ENCODE data around the gene RFLNA.
"Not testable (repeated sequence)": the region's sequence is repeated elsewhere in the genome, so short reads cannot be mapped to it uniquely, and the experiment has no call there.

The RFLNA gene

DNA sequence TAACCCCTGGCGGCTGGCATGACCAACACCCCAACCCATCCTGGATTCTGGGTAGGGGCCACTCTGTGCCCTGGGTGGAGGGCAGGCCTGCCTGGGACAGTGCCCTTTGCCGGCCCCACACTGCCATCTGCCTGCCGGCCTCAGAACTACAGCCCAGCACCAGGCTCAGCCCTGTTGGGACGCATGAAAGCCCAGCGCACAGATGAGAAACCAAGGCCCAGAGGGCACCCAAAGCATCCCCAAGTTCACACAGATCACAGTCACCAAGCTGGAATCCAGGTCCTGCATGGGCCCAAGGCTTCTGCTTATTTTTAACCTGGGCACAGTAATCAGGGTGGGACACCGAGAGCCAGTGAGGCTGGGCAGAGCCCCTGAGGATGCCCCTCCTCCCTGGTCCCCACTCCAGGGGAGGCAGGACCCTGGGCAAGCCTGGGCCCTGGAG is 26.2 kb downstream of the RFLNA start:
- in situ Hi-C loops (cut with HindIII; ENCODE audit: low pct_unique_long_range_greater_than_20kb, low sequenced_read_pairs): no loop called here
- TF ChIP-seq JUND (IDR thresholded peaks at IDR 0.05; ENCODE audit: low read depth): no peak
- peak; percentile 72 to 84 for DNase-seq (ENCODE audit: low read depth in 1 of 2, low spot score in 1 of 2)

DNA sequence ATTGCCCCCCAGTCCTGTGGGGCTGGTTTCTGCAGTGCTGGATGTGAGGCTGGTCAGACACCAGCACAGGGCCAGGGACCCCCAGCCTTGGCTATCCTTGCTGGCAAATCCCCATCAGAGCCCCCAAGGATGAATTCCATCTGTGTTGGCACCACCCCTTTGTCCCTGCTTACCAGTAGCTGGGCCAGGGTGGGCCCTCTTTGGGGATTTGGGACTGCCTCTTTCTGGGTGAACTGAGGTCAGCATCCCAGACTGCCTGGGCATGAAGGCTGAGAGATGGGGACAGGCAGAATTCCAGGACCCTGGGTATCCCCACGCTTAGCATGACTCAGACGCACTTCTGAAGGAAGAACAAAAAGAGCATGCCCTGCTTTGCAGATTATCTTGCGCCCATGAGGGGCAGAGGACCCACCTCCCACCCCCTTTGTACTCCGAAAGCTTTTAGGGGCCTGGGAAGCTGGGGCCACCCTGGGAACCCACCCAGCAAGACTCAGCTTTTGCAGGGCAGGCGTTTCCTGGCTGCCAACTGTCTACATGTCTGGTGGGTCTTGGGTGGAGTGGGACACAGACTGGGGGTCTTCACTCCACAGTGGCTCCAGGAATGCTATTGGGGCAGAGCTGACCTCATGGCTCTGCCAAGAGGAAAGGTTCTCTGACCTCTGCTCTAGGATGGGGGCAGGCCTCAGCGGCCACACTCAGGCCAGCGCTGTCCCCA is 26.8 kb downstream of the RFLNA start:
- in situ Hi-C loops (cut with HindIII; ENCODE audit: low pct_unique_long_range_greater_than_20kb, low sequenced_read_pairs): no loop called here
- no peak for TF ChIP-seq JUND (IDR thresholded peaks at IDR 0.05; ENCODE audit: low read depth)
- DNase-seq (ENCODE audit: low read depth in 1 of 2, low spot score in 1 of 2): no peak

DNA sequence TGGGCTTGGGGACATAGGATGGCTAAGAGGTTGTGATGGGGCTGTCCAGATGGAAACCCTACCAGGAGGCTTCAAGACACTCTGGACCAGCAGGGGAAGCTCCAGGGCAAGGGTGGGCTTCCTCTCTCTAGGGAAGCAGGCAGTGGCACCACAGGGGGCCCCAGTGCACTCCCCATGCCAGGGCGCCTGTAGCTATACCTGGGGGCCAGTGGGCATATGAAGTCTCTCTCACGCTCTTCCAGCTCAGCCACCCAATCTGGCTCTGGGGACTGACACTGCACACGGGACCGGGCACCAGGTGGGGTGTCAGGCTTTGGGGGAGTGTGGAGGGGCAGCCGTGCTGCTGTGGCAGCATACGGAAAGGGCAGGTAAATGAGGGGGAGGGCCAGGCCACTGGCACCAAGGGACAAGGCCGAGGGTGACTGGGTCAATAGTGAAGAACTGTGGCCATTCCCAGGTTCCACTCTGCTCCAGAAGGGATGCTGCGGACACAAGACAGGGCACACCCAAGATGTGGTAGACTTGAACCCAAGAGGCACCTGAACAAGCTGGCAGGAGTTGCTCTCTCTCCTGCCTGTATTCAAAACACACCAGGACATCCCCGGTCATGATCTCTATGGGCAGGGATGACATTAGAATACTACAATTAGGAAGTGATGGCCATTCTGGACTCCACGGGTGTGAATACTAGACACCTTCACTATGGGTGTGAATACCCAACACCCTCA is 27.5 kb downstream of the RFLNA start:
- DNase-seq (ENCODE audit: low read depth in 1 of 2, low spot score in 1 of 2): peak in 1 of 2 experiments; percentile 52
- TF ChIP-seq JUND (IDR thresholded peaks at IDR 0.05; ENCODE audit: low read depth): no peak
- in situ Hi-C loops (cut with HindIII; ENCODE audit: low pct_unique_long_range_greater_than_20kb, low sequenced_read_pairs): no loop called here

DNA sequence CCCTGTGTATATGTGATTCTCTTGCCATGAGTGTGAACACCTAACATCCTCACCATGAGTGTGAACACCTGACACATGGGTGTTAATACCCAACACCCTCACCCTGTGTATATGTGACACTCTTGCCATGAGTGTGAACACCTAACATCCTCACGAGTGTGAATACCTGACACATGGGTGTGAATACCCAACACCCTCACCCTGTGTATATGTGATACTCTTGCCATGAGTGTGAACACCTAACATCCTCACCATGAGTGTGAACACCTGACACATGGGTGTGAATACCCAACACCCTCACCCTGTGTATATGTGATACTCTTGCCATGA is 28.1 kb downstream of the RFLNA start:
- in situ Hi-C loops (cut with HindIII; ENCODE audit: low pct_unique_long_range_greater_than_20kb, low sequenced_read_pairs); DNase-seq (ENCODE audit: low read depth in 1 of 2, low spot score in 1 of 2): not testable (repeated sequence)

DNA sequence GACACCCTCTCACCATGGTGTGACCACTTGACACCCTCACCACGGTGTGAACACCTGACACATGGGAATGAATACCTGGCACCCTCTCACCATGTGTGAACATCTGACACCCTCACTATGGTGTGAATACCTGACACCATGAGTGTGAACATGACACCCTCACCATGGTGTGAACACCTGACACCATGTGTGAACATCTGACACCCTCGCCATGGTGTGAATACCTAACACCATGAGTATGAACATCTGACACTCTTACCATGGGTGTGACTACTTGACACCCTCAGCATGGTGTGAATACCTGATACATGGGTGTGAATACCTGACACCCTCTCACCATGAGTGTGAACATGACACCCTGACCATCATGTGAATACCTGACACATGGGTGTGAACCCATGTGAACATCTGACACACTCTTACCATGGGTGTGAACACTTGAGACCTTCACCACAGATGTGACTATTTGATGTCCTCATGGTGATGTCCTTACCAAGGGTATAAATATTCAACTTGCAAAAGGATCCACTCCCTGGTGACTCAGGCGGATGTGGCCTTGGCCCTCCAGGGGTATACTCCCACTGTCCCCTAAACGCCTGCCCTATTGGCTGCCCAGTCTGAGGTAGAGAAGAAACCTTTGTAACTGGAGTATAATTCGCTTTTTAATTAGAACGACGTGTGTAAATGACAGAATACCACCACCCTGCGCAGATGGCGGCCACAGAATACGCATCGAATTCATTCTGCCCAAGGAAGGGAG is 29.1 kb downstream of the RFLNA start:
- no peak for TF ChIP-seq JUND (IDR thresholded peaks at IDR 0.05; ENCODE audit: low read depth)
- no peak for DNase-seq (ENCODE audit: low read depth in 1 of 2, low spot score in 1 of 2)
- in situ Hi-C loops (cut with HindIII; ENCODE audit: low pct_unique_long_range_greater_than_20kb, low sequenced_read_pairs): no loop called here

DNA sequence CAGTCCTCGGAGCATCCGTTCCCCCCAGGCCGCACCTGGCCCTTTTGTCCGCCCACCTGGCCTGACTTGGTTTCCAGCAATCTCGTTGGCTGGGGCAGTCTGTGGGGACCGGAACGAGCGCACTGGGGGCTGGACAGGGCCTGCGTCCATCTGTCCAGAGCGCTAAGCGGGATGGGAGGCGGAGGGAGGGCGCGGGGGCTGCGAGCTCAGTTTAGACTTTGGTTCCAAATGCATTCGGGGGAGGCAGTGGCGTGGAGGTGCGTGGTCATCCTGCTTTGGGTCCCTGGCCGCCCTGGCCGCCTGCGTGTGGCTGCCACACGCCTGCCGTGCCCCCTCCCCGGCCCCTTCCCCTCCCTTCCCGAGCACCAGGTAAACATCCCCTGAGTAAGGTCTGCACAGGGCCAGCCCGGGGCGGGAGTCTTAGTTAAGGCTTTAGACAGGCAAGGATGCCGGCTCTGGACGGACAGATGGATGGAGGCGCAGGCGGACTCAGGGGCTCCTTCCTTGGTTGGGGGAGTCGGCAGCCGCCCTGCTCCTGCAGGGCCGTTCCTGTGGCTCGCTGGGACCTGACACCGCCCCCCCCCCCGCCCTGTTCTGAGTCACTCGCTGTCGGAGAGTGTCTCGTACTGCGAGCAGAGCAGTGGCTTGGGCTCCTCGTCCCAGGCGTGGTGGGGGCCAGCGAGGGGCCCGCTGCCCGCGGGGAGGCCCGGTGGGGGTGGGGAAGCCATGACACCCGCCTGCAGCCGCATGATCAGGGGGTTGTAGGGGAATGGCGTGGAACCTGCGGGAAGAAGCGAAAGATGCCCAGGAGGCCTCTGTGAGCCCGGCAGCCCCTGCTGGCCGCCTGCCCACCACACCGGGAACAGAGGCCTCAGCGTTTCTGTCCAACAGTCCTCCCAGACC is 30.2 kb downstream of the RFLNA start:
- TF ChIP-seq JUND (IDR thresholded peaks at IDR 0.05; ENCODE audit: low read depth): no peak
- DNase-seq (ENCODE audit: low read depth in 1 of 2, low spot score in 1 of 2): no peak
- in situ Hi-C loops (cut with HindIII; ENCODE audit: low pct_unique_long_range_greater_than_20kb, low sequenced_read_pairs): no loop called here

DNA sequence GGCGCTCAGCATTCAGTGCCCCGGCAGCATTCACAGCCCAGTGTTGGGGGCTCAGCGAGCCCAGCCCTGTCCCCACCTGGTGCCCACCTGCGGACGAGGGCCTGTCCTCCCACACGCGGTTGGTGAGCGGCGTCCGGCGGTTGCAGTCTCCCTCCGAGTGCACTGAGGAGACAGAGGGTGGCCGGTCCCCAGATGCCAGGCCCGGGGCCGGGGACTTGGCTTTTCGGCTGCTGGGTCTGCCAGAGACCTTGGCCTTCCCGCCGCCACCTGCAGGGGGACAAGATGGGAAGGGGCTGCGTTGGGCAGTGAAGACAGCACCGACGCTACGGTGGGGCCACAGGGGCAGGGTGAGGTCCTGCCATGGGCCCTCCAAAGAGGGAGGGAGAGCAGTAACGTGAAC is 31.2 kb downstream of the RFLNA start:
- no peak for DNase-seq (ENCODE audit: low read depth in 1 of 2, low spot score in 1 of 2)
- in situ Hi-C loops (cut with HindIII; ENCODE audit: low pct_unique_long_range_greater_than_20kb, low sequenced_read_pairs): no loop called here
- no peak for TF ChIP-seq JUND (IDR thresholded peaks at IDR 0.05; ENCODE audit: low read depth)

DNA sequence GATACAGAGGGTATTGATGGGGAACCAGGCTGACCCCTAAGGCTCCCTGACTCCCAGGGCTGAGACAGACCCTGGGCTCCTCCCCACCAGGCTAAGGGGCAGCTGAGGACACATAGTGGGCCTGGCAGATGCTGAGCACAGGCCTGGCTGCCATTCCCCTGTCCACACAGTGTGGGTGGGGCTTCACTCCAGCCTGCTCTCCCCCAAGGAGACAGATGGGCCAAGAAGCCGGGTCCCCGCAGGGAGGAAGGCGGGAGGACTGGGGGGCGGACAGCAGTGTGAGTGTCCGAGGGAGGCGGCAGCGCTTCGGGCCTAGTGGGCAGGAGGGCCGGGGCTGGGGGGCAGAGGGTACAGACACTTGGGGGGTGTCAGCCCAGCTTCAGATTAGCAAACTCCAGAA is 32.0 kb downstream of the RFLNA start:
- in situ Hi-C loops (cut with HindIII; ENCODE audit: low pct_unique_long_range_greater_than_20kb, low sequenced_read_pairs): no loop called here
- no peak for TF ChIP-seq JUND (IDR thresholded peaks at IDR 0.05; ENCODE audit: low read depth)
- DNase-seq (ENCODE audit: low read depth in 1 of 2, low spot score in 1 of 2): no peak

DNA sequence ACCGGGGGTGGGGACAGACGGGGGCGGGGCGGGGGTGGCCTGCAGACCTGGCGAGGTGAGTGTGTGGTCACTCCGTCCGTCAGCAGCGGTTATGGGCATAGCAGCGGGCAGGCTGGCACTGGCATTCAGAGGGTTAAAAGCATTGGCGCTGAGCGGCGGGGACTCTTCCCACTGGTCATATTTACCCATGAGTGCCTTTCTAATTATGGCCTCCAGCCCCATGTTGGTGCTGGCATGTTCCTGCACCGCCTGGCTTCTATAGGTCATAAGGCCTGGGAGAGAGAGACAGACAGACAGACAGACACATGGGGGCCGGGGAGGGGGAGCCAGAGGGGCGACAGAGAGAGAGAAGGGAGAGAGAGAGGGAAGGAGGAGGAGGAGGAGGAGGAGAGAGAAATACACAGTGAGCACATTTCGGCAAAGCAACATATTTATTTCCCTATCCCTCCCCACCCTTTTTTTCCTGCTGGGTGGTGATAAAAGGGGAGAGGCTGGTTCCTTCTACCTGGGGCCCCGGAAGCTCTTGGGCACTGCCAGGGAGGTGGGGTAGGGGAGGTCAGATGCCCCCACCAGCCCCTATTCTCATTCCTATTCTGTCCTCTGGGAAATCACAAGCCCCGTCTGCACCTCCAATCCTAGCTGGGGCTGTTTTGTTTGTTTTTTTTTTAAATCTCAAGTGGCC is 32.6 kb downstream of the RFLNA start:
- peak; percentile 36 to 71 for DNase-seq (ENCODE audit: low read depth in 1 of 2, low spot score in 1 of 2)
- TF ChIP-seq JUND (IDR thresholded peaks at IDR 0.05; ENCODE audit: low read depth): no peak
- in situ Hi-C loops (cut with HindIII; ENCODE audit: low pct_unique_long_range_greater_than_20kb, low sequenced_read_pairs): no loop called here

DNA sequence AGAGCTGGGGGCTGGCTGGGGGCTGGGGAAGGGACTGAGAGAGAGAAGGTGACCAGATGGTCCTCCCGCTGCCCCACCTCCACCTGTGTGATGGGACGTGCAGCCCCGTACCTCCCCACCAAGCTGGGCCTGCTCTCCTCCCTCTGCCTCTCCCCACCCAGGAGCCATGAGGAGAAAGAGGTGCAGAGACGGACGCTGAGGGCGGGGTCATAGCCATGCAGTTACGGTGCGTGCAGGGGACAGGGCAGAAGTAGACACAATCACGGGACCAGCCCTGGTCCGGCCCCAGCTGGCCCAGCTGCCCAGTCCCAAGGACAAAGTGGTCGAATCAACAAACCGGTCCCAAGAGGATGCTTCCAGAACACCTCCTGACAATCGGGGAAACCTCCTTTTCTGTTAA is 33.2 kb downstream of the RFLNA start:
- in situ Hi-C loops (cut with HindIII; ENCODE audit: low pct_unique_long_range_greater_than_20kb, low sequenced_read_pairs): no loop called here
- TF ChIP-seq JUND (IDR thresholded peaks at IDR 0.05; ENCODE audit: low read depth): no peak

DNA sequence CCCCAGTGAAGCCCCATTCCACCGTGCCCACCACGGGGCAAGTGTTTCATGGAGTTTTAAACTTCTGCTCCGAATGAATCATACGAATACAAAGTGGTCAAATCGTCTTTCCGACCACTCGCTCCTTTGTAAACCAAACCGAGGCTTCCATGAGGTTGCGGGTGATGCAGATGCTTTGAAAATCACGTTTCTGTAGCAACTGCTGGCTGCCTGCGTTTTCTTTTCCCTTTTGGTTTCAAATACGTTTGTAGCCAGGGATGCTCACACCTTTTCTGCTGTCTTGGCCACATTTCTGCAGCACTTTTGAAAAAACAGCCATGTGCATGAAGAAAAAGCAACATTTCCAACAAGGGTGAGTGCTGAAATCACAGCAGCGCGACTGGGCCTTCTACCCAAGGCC is 33.7 kb downstream of the RFLNA start:
- DNase-seq (ENCODE audit: low read depth in 1 of 2, low spot score in 1 of 2): no peak
- no peak for TF ChIP-seq JUND (IDR thresholded peaks at IDR 0.05; ENCODE audit: low read depth)
- in situ Hi-C loops (cut with HindIII; ENCODE audit: low pct_unique_long_range_greater_than_20kb, low sequenced_read_pairs): no loop called here

More for the DNA sequence above, 33.2 kb downstream of the RFLNA start:
- DNase-seq (ENCODE audit: low read depth in 1 of 2, low spot score in 1 of 2): no peak

Measured in T47D (cell line).